Activated CD4-positive, alpha-beta T cell treated with anti-CD3 and anti-CD28 coated beads, Interleukin-2, amount 10 ng/mL, durations not matched to agents 7 days and 5 days (primary cell): ENCODE measurements around the gene MXD4. TPM values are rescaled to one million over a fixed set of nuclear protein-coding genes. Genes with fewer than 3 reads are reported as not detected.

Experiments used
- CTCF ChIA-PET: fragments of 350-600 bp; sonication (Branson Sonifier 250); formaldehyde crosslinking; loops from one replicate; lab custom pipeline; 2021; ENCODE audit warnings: antibody characterized with exemption; lab: Charles Lee
- POLR2A ChIA-PET: fragments of 350-600 bp; sonication (Branson Sonifier 250); formaldehyde crosslinking; loops from one replicate; lab custom pipeline; 2021; ENCODE audit warnings: antibody characterized with exemption; lab: Charles Lee
- DNase-seq: peaks from one replicate; pipeline ENCODE4 v3.0.0-alpha.2; 2020
- H3K27ac Mint-ChIP-seq: one replicate; pipeline ENCODE4 v1.8.0; 2021; ENCODE audit warnings: mild to moderate bottlenecking, moderate library complexity, mixed read lengths
- H3K27me3 Mint-ChIP-seq: one replicate; pipeline ENCODE4 v1.8.0; 2021; ENCODE audit warnings: mixed read lengths
- H3K36me3 Mint-ChIP-seq: one replicate; pipeline ENCODE4 v1.8.0; 2021; ENCODE audit warnings: low read depth, mixed read lengths
- H3K4me1 Mint-ChIP-seq: one replicate; pipeline ENCODE4 v1.8.0; 2021; ENCODE audit warnings: mixed read lengths
- H3K4me3 Mint-ChIP-seq: one replicate; pipeline ENCODE4 v1.8.0; 2021; ENCODE audit warnings: mild to moderate bottlenecking, moderate library complexity, mixed read lengths
- H3K9me3 Mint-ChIP-seq: one replicate; pipeline ENCODE4 v1.8.0; 2021; ENCODE audit warnings: mixed read lengths
- total RNA-seq, 2 experiments: library from RNA; stranded (reverse); gene quantifications; one replicate each; pipeline ENCODE4 v1.2.3, GENCODE V29; 2021

Gene MXD4
- total RNA-seq, 2 experiments from 2014 or later = 22.8 to 24.6 TPM

DNA sequence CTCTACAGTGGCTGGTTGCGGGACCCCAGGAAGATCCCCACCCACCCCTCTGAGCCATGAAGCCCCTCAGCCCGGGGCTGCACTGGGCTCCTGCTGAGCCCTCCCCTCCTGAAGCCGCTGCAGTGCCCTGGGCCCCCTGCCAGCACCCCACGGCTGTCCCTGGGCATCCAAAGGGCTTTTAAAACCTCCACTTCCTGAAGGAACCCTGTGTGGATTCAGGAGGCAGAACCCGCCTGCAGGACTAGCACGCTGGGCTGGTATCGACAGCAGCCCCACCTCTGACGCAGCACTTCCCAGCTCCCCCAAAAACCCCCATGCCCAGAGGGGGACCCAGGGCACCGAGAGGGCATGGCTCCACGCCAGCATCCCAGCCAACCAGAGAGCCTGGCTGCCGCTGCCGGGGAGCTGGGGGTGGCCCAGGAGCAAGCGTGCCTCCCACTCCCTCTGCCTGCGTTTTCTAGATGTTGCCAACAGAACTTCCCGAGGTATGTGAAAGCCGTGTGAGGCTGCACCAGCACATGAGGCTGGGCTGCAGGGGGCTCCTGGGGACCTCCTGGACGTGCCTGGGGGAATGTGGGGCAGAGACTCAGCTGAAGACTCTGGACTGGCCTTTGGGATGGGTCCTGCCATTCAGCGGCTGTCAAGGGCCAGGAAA lies 6.3 kb downstream of the MXD4 start:
- H3K9me3 Mint-ChIP-seq = no peaks in the 10 kb centered on the region
- H3K27me3 Mint-ChIP-seq = no peaks in the 10 kb centered on the region
- CTCF ChIA-PET = interaction anchor here (1.0 kb wide), 1 partner anchor 9 kb away, joined by 3 read pairs; no protein-coding TSS in a partner anchor
- POLR2A ChIA-PET = no interaction called here
- H3K4me1 Mint-ChIP-seq = no peaks in the 10 kb centered on the region
- H3K27ac Mint-ChIP-seq = no peak overlapping the region
- no peaks in the 10 kb centered on the region for H3K36me3 Mint-ChIP-seq
- DNase-seq = peak; percentile 5
- no peak overlapping the region for H3K4me3 Mint-ChIP-seq

DNA sequence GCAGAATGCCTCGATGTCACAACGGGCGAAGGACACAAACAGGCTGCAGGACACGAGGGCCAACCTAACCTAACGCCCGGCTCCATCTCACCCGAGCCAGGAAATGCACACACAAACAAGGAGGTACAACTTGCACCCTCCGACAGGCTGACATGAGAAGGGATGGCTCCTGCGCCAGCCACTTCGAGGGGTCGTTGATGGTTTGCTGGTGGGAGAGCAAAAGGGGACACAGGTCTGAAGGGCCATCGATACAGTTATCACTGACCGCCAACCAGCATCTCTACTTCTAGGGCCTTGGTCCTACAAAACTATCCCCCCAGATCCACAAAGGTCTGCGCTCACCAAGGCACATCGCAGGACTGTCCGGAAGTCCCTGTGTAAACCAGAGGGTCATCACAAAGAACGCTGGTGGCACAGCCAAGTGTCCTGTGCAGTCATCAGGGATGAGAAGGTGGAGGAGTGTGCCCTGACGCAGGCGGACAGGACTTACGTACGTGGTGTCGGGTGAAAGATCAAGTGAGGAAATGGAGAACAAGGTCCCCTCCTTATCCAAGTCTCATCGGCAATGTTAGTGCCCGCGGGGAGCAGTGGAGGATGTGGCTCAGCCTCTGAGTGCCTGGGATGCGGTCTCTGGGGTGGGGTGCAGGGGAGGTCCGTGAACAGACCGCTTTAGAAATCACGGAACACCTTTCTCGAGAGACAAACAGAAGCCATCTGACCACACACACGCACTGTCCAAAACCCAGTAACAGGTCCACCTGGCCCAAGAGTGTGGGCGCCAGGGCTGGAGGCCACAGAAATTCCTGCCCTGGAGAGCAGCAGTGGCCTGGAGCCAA lies 7.0 kb downstream of the MXD4 start:
- H3K27me3 Mint-ChIP-seq = no peaks in the 10 kb centered on the region
- DNase-seq = peak; percentile 4
- H3K4me3 Mint-ChIP-seq = no peak overlapping the region
- ChIA-PET CTCF (interaction anchor here (0.6 to 1.0 kb wide), 2 partner anchors 9 to 23 kb away, joined by 3 read pairs; no protein-coding TSS in a partner anchor), POLR2A (no interaction called here)
- H3K36me3 Mint-ChIP-seq = no peaks in the 10 kb centered on the region
- no peak overlapping the region for H3K27ac Mint-ChIP-seq
- H3K9me3 Mint-ChIP-seq = no peaks in the 10 kb centered on the region
- H3K4me1 Mint-ChIP-seq = no peaks in the 10 kb centered on the region

DNA sequence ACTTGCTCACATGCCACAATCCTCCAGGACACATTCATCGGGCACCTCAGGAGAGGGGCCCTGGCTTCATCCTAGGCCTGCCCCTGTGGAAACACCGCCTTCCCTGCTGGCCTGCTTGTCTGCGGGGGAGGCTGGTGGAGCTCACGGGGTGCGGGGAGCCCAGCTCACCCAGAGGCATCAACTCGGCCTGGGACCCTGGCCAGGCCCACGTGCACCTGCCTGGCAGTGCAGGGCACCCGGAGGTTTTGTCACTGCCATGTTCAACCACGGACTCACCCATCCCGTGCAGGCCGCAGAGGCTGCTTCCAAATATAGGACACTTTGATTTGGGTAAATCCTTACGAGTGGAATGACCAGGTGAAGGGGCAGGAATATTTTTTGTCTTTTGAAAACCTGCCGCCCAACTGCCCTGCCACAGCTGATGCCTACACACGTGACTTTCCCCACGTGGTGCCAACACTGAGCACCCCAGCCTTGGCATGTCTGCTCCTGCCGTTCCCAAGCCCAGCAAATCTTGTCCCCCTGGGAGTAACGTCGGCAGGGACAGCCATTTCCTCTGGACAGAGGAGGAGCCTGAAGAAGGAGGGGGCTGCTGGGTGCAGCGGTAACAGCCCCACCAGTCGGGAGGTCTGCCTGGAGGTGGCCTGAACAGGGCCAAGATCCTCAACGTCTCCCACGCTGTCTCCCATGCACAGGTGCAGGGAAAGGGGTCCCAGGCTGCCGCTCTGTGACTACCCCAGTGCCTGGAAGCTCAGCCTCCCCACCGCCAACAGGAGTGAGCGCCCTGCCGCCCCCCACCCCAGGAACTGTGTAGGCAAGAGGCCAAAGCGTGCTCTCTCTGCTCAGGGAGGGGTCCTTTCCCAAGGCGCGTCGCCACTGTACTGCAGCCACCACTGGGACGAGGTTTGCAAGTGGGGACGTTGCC lies 8.5 kb downstream of the MXD4 start:
- Mint-ChIP-seq H3K36me3 (no peaks in the 10 kb centered on the region), H3K4me1 (no peaks in the 10 kb centered on the region), H3K4me3 (no peak overlapping the region), H3K9me3 (no peaks in the 10 kb centered on the region), H3K27me3 (no peaks in the 10 kb centered on the region), H3K27ac (no peak overlapping the region)
- DNase-seq = peak; percentile 4
- ChIA-PET CTCF (interaction anchor here (0.6 kb wide), 1 partner anchor 240 kb away, joined by 3 read pairs; no protein-coding TSS in a partner anchor), POLR2A (no interaction called here)

DNA sequence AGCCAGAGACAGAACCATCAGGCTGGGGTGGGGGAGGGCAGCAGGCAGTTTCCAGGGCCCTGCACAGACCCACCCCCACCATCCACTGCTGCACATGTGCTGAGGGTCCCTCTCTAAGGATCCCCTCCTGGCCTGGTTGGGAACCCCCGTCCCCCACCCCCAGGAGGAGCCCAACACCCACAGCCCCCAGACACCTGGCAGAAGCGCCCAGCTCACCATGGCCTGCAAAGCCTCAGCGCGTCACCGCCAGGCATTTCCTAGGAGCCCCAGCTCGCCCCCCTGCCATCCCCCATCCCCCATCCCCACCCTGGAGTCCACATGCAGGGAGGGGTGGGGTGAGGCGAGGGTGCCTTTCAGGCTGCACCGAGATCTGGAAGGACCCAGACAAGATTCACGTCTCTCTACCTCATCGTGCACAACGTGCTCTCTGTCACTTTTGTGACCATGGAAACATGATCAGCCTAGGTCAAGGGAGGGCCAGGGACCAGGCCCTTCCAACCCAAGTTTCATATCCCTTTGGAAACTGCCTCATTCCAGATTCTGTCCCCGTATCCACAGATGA lies 9.3 kb downstream of the MXD4 start:
- no peak overlapping the region for H3K27ac Mint-ChIP-seq
- POLR2A ChIA-PET = no interaction called here

DNA sequence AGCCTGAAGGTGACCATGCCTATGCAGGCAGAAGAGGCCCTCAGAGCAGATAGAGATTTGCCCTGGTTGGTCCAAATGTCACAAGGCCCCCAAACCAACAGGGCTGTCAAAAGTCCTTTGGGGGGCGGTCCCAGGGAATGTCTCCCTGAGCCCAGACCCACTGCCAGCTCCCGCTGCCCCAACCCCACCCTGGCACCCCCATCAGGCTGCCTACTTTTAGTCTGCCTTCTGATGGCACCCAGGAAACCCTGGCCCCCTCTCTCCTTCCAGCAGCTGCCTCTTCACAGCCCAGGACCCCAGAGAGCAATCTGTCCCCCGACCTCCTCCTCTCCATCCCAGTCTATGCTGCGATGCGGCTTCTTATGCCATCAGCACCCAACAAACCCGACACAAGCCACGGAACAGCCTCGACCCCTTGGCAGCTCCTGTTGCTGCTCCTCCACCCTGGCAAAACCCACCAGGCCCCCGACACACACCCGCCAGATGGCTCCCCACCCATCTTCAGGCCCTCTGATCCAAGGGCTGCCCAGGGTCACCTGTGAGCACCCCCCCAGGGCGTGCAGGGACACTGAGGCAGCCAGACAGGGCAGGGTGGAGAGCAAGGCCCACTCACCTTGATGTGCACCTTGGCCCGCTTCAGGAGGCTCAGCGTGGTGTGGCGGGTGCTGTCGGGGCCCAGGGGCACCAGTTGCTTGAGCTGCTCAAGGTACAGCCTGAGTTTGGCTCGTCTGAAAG lies 9.9 kb downstream of the MXD4 start:
- no peak overlapping the region for H3K27ac Mint-ChIP-seq
- H3K27me3 Mint-ChIP-seq = no peaks in the 10 kb centered on the region
- no peak overlapping the region for H3K4me3 Mint-ChIP-seq
- H3K9me3 Mint-ChIP-seq = no peaks in the 10 kb centered on the region
- no peaks in the 10 kb centered on the region for H3K4me1 Mint-ChIP-seq
- DNase-seq = no peak
- H3K36me3 Mint-ChIP-seq = no peaks in the 10 kb centered on the region
- CTCF ChIA-PET = no interaction called here
- POLR2A ChIA-PET = no interaction called here

More for the DNA sequence above, 9.3 kb downstream of the MXD4 start:
- Mint-ChIP-seq H3K36me3 (no peaks in the 10 kb centered on the region), H3K9me3 (no peaks in the 10 kb centered on the region), H3K27me3 (no peaks in the 10 kb centered on the region), H3K4me1 (no peaks in the 10 kb centered on the region), H3K4me3 (no peak overlapping the region)
- DNase-seq = no peak
- CTCF ChIA-PET = interaction anchor here (0.6 kb wide), 1 partner anchor 241 kb away, joined by 3 read pairs; no protein-coding TSS in a partner anchor

DNA sequence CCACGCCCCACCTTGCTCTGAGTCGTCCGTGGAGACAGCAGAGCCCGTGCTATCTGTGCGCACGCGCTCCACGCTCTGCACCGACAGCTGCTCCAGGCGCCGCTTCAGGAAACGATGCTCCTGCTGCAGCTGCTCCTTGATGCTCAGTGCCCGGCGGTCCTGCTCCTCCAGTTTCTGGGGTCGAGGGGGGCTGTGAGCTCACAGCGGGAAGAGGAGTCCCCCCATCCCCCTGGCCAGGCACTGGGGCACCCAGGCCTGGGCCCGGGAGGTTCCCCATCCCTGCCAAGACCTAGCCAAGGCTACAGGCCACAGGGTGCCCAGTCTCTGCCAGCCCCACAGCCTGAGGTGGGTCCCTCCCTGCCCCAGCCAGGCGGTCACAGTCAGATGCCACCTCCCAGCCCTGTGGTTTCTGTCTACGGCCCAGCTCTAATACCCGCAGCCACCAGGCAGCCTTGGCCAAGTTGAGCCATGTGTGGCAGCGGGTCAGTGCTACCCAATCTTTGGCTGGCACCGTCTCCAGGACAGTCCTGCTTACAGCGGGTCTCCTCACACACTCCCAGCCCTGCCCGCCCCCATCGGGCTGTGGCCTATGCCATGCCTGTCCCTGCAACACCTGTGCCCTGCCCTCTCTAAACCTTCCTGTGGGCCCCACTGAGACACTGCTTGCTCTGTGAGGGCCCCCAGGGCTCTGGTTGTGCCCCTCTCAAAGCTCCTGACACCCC lies 10.7 kb downstream of the MXD4 start:
- H3K27me3 Mint-ChIP-seq = no peaks in the 10 kb centered on the region
- ChIA-PET POLR2A (no interaction called here), CTCF (interaction anchor here (0.7 kb wide), 1 partner anchor 9 kb away, joined by 3 read pairs; the partner anchor contains the start of genes HAUS3 and POLN)
- no peak overlapping the region for H3K27ac Mint-ChIP-seq
- no peaks in the 10 kb centered on the region for H3K9me3 Mint-ChIP-seq
- no peak for DNase-seq
- no peaks in the 10 kb centered on the region for H3K4me1 Mint-ChIP-seq
- no peak overlapping the region for H3K4me3 Mint-ChIP-seq
- H3K36me3 Mint-ChIP-seq = no peaks in the 10 kb centered on the region

DNA sequence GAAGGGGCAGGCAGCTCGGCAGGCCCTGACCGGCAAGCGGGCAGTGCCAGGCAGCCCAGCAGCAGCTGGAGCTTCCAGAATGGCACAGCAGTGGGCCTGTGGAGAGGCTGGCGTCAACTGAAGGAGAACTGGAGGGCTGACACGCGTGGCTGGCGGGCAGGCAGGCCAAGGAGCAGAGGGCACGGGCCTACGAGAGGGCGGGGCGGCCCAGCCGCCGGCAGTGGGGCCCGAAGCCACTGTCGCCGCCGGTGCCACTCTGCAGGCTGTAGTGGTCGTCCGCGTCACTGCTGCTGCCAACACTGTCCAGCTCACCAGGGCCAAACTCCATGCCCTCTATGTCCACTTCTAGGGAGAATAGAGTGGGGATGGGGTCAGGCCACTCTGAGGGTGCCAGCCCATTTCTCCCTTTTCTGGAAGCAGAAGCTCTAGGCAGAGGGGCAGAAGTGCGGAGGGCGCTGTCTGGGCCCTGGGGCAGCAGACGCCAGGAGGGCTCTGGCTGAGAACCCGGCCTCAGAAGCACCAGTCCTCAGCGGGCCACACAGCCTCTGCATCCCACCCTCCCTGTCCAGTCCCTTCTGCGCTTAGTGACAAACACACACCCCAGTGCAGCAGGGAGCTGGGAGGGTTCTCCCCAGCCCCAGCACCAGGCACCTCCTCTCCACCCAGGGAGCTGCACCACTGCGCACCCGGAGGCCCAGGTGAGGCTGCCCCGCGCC lies 11.4 kb downstream of the MXD4 start:
- ChIA-PET CTCF (interaction anchor here (0.7 kb wide), 1 partner anchor 8 kb away, joined by 3 read pairs; the partner anchor contains the start of genes HAUS3 and POLN), POLR2A (no interaction called here)
- Mint-ChIP-seq H3K36me3 (no peaks in the 10 kb centered on the region), H3K27ac (no peak overlapping the region), H3K4me3 (no peak overlapping the region), H3K4me1 (peaks cover 3% of the 10 kb centered on the region), H3K9me3 (no peaks in the 10 kb centered on the region), H3K27me3 (no peaks in the 10 kb centered on the region)
- no peak for DNase-seq

DNA sequence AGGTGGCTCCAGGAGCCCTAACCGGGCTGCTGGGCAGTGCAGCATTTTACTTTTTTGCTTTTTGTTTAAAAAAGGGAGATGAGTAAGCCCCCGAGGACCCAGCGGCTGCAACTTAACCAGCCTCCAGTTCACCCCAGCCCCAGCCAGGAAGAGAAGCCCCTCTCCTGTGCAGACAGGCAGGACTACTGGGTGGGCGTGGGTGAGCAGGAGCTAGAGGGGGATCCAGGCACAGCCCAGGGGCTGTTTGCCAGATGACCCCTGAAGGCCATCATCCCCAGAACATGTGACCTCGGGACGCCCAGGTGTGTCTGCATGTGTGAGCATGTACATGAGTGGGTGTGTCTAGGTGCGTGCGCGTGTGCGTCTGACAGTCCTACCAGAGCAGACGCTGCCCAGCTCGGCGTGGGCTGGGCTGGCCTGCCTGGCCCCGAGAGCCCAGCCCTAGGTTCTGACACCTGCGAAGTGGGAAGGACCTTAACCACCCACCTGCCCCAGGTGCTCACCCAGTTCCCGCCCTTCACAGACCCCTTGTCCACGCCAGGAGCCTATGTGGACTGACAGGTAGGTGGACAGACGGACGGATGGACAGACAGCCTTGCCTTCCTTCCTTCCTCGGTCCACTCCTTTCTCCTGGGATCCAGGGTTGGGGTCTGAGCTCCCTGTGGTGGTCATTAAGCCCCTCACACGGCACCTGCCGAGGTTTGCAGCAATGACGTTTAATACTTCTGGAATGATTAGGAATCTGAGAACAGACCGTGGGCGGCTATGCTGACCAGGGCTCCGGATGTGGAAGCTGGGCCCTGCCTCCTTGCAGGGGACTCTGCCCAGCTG lies 12.2 kb downstream of the MXD4 start:
- Mint-ChIP-seq H3K4me1 (peaks cover 10% of the 10 kb centered on the region), H3K36me3 (no peaks in the 10 kb centered on the region), H3K27ac (no peak overlapping the region), H3K27me3 (no peaks in the 10 kb centered on the region), H3K4me3 (no peak overlapping the region), H3K9me3 (no peaks in the 10 kb centered on the region)
- CTCF ChIA-PET = no interaction called here
- POLR2A ChIA-PET = no interaction called here
- DNase-seq = no peak

DNA sequence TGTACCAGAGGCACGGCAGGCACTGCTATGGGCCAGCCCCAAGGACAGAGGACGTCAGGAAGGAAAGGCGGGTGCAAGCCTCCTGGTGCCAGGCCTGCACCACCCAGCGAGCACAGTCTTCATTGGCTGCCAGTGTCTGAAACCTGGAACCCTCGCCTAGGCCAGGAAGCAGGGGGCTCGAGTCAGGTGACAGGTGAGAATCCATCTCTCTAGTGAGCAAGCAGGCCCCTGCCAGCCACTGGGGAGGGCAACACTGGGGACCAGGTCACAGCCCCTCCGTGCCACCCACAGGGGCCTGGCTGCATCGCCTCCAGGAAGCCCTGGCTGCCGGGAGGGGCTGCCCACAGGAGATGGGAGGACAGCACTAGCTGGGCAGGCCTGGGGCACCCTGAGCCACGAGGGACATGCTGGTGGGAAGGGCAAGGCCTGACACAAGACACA lies 13.1 kb downstream of the MXD4 start:
- H3K4me1 Mint-ChIP-seq = peaks cover 14% of the 10 kb centered on the region
- no peaks in the 10 kb centered on the region for H3K27me3 Mint-ChIP-seq
- no peak for DNase-seq
- no peak overlapping the region for H3K4me3 Mint-ChIP-seq
- ChIA-PET CTCF (interaction anchor here (0.9 kb wide), 1 partner anchor 11 kb away, joined by 3 read pairs; no protein-coding TSS in a partner anchor), POLR2A (no interaction called here)
- no peak overlapping the region for H3K27ac Mint-ChIP-seq
- no peaks in the 10 kb centered on the region for H3K9me3 Mint-ChIP-seq
- H3K36me3 Mint-ChIP-seq = no peaks in the 10 kb centered on the region

DNA sequence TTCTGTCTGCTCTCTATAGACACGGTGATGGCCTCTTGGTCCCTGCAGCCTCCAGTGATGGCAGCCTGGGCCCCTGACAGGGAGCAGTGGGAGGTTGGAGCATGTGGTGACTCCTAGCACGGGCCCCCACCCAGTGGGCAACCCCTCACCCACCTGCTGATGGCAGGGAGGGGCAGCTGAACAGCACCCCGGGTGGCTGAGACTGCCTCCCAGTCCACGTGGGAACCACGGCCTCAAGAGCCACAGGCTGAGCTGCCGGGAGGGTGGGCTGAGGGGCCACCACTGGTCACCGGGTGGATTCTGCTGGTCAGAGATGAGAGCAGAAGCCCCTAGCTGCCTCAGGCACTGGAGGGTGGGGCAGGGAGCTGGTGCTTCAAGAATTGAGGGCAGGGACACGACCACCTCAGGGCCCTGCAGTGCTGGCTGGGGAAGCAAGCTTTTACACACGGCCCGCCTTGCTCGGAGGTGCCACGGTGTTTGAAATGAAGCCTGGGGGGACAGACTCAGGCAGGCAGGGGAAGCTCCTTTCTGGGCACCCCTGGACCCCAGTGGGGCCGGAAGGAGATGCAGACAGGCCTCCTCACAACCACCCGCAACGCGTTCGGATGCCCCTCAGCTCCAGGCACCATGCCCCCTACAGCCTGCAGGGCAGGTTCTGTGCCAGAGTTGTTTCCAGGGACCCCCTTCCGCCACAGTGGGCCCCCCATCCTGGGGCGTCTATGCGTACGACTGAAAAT lies 13.7 kb downstream of the MXD4 start:
- no peak overlapping the region for H3K4me3 Mint-ChIP-seq
- no peaks in the 10 kb centered on the region for H3K27me3 Mint-ChIP-seq
- ChIA-PET CTCF (interaction anchor here (0.8 to 0.9 kb wide), 2 partner anchors 10 to 56 kb away, joined by 3 read pairs; no protein-coding TSS in a partner anchor), POLR2A (no interaction called here)
- H3K27ac Mint-ChIP-seq = no peak overlapping the region
- H3K9me3 Mint-ChIP-seq = no peaks in the 10 kb centered on the region
- H3K36me3 Mint-ChIP-seq = no peaks in the 10 kb centered on the region
- peaks cover 18% of the 10 kb centered on the region for H3K4me1 Mint-ChIP-seq
- no peak for DNase-seq
